ENCODE measurements around the gene CHST2.

Gene CHST2

GRCh38 chr3:143098032-143098764 is 21.4 kb upstream of the CHST2 start:
- no peak for FAIRE-seq
- no peak for DNase-seq (ENCODE audit: insufficient read length, low spot score)

GRCh38 chr3:143099210-143099609 is 20.4 kb upstream of the CHST2 start:
- DNase-seq (ENCODE audit: insufficient read length, low spot score), result no peak
- FAIRE-seq, result no peak

- FAIRE-seq, result no peak
These were observed 19.9 kb upstream of the CHST2 start for GRCh38 chr3:143099690-143100089.

GRCh38 chr3:143100451-143100850 is 19.1 kb upstream of the CHST2 start:
- DNase-seq (ENCODE audit: insufficient read length, low spot score) (no peak), FAIRE-seq (no peak)

More at GRCh38 chr3:143099690-143100089, 19.9 kb upstream of the CHST2 start:
- no peak for DNase-seq (ENCODE audit: insufficient read length, low spot score)

GRCh38 chr3:143101792-143102381 is 17.7 kb upstream of the CHST2 start:
- no peak for FAIRE-seq
- DNase-seq (ENCODE audit: insufficient read length, low spot score), result no peak

GRCh38 chr3:143103652-143104051 is 15.9 kb upstream of the CHST2 start:
- FAIRE-seq (no peak), DNase-seq (ENCODE audit: insufficient read length, low spot score) (no peak)

GRCh38 chr3:143105170-143105569 is 14.4 kb upstream of the CHST2 start:
- no peak for FAIRE-seq
- DNase-seq (ENCODE audit: insufficient read length, low spot score), result no peak

- DNase-seq (ENCODE audit: insufficient read length, low spot score), result no peak
- FAIRE-seq, result no peak
These were observed 9.7 kb upstream of the CHST2 start for GRCh38 chr3:143109861-143110260.

GRCh38 chr3:143110371-143110770 is 9.2 kb upstream of the CHST2 start:
- FAIRE-seq (no peak), DNase-seq (ENCODE audit: insufficient read length, low spot score) (no peak)

- no peak for DNase-seq (ENCODE audit: insufficient read length, low spot score)
- FAIRE-seq, result no peak
These were observed 952 bp upstream of the CHST2 start for GRCh38 chr3:143118630-143119008.

- FAIRE-seq (no peak), DNase-seq (ENCODE audit: insufficient read length, low spot score) (peak; percentile 22)
These were observed 574 bp downstream of the CHST2 start for GRCh38 chr3:143119974-143120715.

GRCh38 chr3:143120716-143121240 is 1.2 kb downstream of the CHST2 start:
- DNase-seq (ENCODE audit: insufficient read length, low spot score), result peak; percentile 42
- peak; percentile 33 for FAIRE-seq

- no peak for FAIRE-seq
- DNase-seq (ENCODE audit: insufficient read length, low spot score), result peak; percentile 43
These were observed 1.9 kb downstream of the CHST2 start for GRCh38 chr3:143121241-143122088.

GRCh38 chr3:143122089-143122430 is 2.5 kb downstream of the CHST2 start:
- FAIRE-seq, result no peak
- DNase-seq (ENCODE audit: insufficient read length, low spot score), result no peak

- FAIRE-seq (peak; percentile 26), DNase-seq (ENCODE audit: insufficient read length, low spot score) (no peak)
These were observed 3.2 kb downstream of the CHST2 start for GRCh38 chr3:143122608-143123352.

GRCh38 chr3:143123353-143123984 is 3.9 kb downstream of the CHST2 start:
- peak; percentile 78 for FAIRE-seq

GRCh38 chr3:143124601-143125520 is 5.3 kb downstream of the CHST2 start:
- no peak for FAIRE-seq
- no peak for DNase-seq (ENCODE audit: insufficient read length, low spot score)

More at GRCh38 chr3:143123353-143123984, 3.9 kb downstream of the CHST2 start:
- DNase-seq (ENCODE audit: insufficient read length, low spot score), result no peak

- no peak for DNase-seq (ENCODE audit: insufficient read length, low spot score)
- no peak for FAIRE-seq
These were observed 8.2 kb downstream of the CHST2 start for GRCh38 chr3:143127801-143128200.

Measured in GM19239 (cell line).